Gastrocnemius medialis (tissue), 4 donors: ENCODE measurements around the gene TMEM51. TPM values are rescaled to one million over a fixed set of nuclear protein-coding genes. Genes with fewer than 3 reads are reported as not detected.

ENCODE experiments used
- ATAC-seq, 2 donors: fragments of 150-250 bp; one replicate each; pipeline ENCODE4 v1.9.1; 2016
- DNase-seq, 2 donors: peaks; one replicate each; pipeline ENCODE4 v3.0.0-alpha.2; 2019
- H3K27ac ChIP-seq, 4 donors: fragments of 200-600 bp; sonication (generic); 1 replicate in 1 of 4; 2 replicates in 3 of 4; pipeline ENCODE4 v1.5.1; 2016 to 2018; ENCODE audit warnings: mild to moderate bottlenecking in 2 of 4, moderate library complexity in 1 of 4
- H3K27me3 ChIP-seq, 3 donors: fragments of 200-600 bp; sonication (generic) in 2 of 3; 1 replicate in 1 of 3; 2 replicates in 2 of 3; pipeline versions ENCODE4 v1.5.1 to v1.6.0; 2016 to 2019; ENCODE audit warnings: mild to moderate bottlenecking in 1 of 3, moderate library complexity in 1 of 3
- H3K36me3 ChIP-seq, 2 donors: fragments of 200-600 bp; sonication (generic) in 1 of 2; one replicate each; pipeline ENCODE4 v1.5.1; 2017 to 2018
- H3K4me1 ChIP-seq, 2 donors: fragments of 200-600 bp; sonication (generic) in 1 of 2; one replicate each; pipeline ENCODE4 v1.5.1; 2016 to 2017; ENCODE audit warnings: mild to moderate bottlenecking in 2 of 2
- H3K4me3 ChIP-seq, 4 donors: fragments of 200-600 bp; sonication (generic) in 3 of 4; 1 replicate in 1 of 4; 2 replicates in 3 of 4; pipeline ENCODE4 v1.5.1; 2016 to 2019; ENCODE audit warnings: mild to moderate bottlenecking in 2 of 4
- H3K9me3 ChIP-seq, 3 donors: fragments of 200-600 bp; sonication (generic) in 2 of 3; 1 replicate in 1 of 3; 2 replicates in 2 of 3; pipeline ENCODE4 v1.5.1; 2016 to 2019
- CTCF ChIP-seq, 5 experiments: fragments of 450-650 bp in 3 of 5; fragments of 200-600 bp in 2 of 5; sonication (generic) in 2 of 5; IDR thresholded peaks in 4 of 5; conservative IDR thresholded peaks in 1 of 5; 1 replicate in 4 of 5; 2 replicates in 1 of 5; pipeline ENCODE4 v1.5.1; 2016 to 2019; ENCODE audit warnings: antibody characterized with exemption in 5 of 5, mild to moderate bottlenecking in 3 of 5, moderate library complexity in 3 of 5
- POLR2A ChIP-seq, 2 donors: fragments of 450-650 bp; IDR thresholded peaks; one replicate each; pipeline ENCODE4 v1.6.1; 2017; ENCODE audit warnings: antibody characterized with exemption in 2 of 2, mild to moderate bottlenecking in 2 of 2, moderate library complexity in 2 of 2
- in situ Hi-C, 4 donors: fragments of 200-750 bp; cut with MboI; loops; one replicate each; pipeline versions ENCODE4 v1.15.0 to v1.8.0; 2017; ENCODE audit warnings: low sequenced_read_pairs in 4 of 4
- intact Hi-C: fragments of 100-400 bp; cut with DNase I; formaldehyde crosslinking; loops from one replicate; pipeline ENCODE4 v1.15.1; 2023; ENCODE audit warnings: low total_unique reads
- total RNA-seq, 4 donors: library from RNA; depleted of rRNA; stranded (reverse); fragments of >200 nt; gene quantifications; one replicate each; pipeline versions ENCODE4 v1.1.0 to v1.2.3, GENCODE V29; 2016

TMEM51 gene
- total RNA-seq, 4 donors from 2014 or later, result 0.73 to 2.7 (median 1.8) TPM; not detected in 1

- no peak overlapping the region for H3K27ac ChIP-seq
- no peaks in the 10 kb centered on the region for H3K9me3 ChIP-seq
- no peaks in the 10 kb centered on the region for H3K27me3 ChIP-seq
- in situ Hi-C loops (no loop called here), intact Hi-C loops (no loop called here)
- DNase-seq, result no peak
- TF ChIP-seq POLR2A (IDR thresholded peaks at IDR 0.05) (no peak), CTCF (IDR thresholded peaks at IDR 0.05 in 4 of 5, conservative IDR thresholded peaks at IDR 0.05 in 1 of 5) (no peak)
- ATAC-seq, result no peak
- H3K36me3 ChIP-seq, result no peaks in the 10 kb centered on the region
- H3K4me1 ChIP-seq, result peaks cover 0 to 3% of the 10 kb centered on the region in 2 donors
- H3K4me3 ChIP-seq, result no peak overlapping the region
Measured at GRCh38 chr1:15257309-15257708, 103.8 kb downstream of the TMEM51 start.

- TF ChIP-seq CTCF (IDR thresholded peaks at IDR 0.05 in 4 of 5, conservative IDR thresholded peaks at IDR 0.05 in 1 of 5), result no peak
- TF ChIP-seq POLR2A (IDR thresholded peaks at IDR 0.05), result no peak
- Histone ChIP-seq H3K27me3 (no peaks in the 10 kb centered on the region), H3K4me1 (peaks cover 0 to 3% of the 10 kb centered on the region in 2 donors), H3K36me3 (no peaks in the 10 kb centered on the region), H3K27ac (no peak overlapping the region), H3K4me3 (no peak overlapping the region), H3K9me3 (no peaks in the 10 kb centered on the region)
- ATAC-seq, result no peak
- in situ Hi-C loops, result no loop called here
- intact Hi-C loops, result no loop called here
- DNase-seq, result no peak
Measured at GRCh38 chr1:15258833-15259621, 105.5 kb downstream of the TMEM51 start.

- Histone ChIP-seq H3K27me3 (no peaks in the 10 kb centered on the region), H3K9me3 (no peaks in the 10 kb centered on the region), H3K4me3 (no peak overlapping the region), H3K36me3 (no peaks in the 10 kb centered on the region), H3K4me1 (peaks cover 0 to 3% of the 10 kb centered on the region in 2 donors), H3K27ac (no peak overlapping the region)
- no peak for DNase-seq
- intact Hi-C loops (no loop called here), in situ Hi-C loops (no loop called here)
- TF ChIP-seq POLR2A (IDR thresholded peaks at IDR 0.05) (no peak), CTCF (IDR thresholded peaks at IDR 0.05 in 4 of 5, conservative IDR thresholded peaks at IDR 0.05 in 1 of 5) (no peak)
- ATAC-seq, result no peak
Measured at GRCh38 chr1:15259622-15260007, 106.1 kb downstream of the TMEM51 start.

GRCh38 chr1:15260418-15261154 lies 107.0 kb downstream of the TMEM51 start:
- TF ChIP-seq POLR2A (IDR thresholded peaks at IDR 0.05) (no peak), CTCF (IDR thresholded peaks at IDR 0.05 in 4 of 5, conservative IDR thresholded peaks at IDR 0.05 in 1 of 5) (no peak)
- ATAC-seq (no peak), DNase-seq (no peak)
- Histone ChIP-seq H3K9me3 (no peaks in the 10 kb centered on the region), H3K4me3 (no peak overlapping the region), H3K4me1 (peaks cover 0 to 3% of the 10 kb centered on the region in 2 donors), H3K27me3 (no peaks in the 10 kb centered on the region), H3K27ac (no peak overlapping the region), H3K36me3 (no peaks in the 10 kb centered on the region)
- in situ Hi-C loops, result no loop called here
- intact Hi-C loops, result no loop called here
